ENCODE measurements around the gene SUSD4.
"Not testable (repeated sequence)": the region's sequence is repeated elsewhere in the genome, so short reads cannot be mapped to it uniquely, and the experiment has no call there.

GRCh38 chr1:223283697-223284096, 80.3 kb downstream of the SUSD4 start:
- TF ChIP-seq CTCF, POLR2A (IDR thresholded peaks at IDR 0.05): not testable (repeated sequence)
